ENCODE results near the gene GID8. TPM values are rescaled to one million over a fixed set of nuclear protein-coding genes. Genes with fewer than 3 reads are reported as not detected.
A peak's percentile ranks its signal among the peaks of the same experiment; 100 is the strongest.

The GID8 gene
- total and polyA plus RNA-seq, 2 experiments from 2014 or later: 41.8 to 106 TPM

DNA sequence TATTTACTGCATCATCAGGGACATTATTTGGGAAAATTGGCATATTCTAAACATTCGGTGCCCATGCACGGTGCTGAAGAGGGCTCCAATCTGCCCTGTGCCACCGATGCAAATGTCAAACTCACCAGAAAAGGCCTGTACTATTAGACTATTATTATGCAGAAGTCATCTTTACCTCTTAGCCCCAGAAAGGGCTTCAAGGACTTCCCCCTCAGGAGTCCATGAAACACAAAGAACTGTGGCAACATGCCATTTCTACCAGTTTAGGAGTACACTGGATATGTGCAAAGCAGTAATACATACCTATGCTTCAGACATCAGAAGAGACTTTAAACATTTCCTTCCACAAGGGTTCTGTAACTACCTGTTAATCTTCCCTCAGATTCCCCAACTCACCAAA is 20.2 kb upstream of the GID8 start:
- Histone ChIP-seq H4K20me1 (replicated peaks; ENCODE audit: insufficient read depth) (peaks cover 89% of the 10 kb centered on the region), H3K9me2 (ENCODE audit: insufficient read depth) (no peaks in the 10 kb centered on the region), H3F3A (replicated peaks; ENCODE audit: low read depth) (peaks cover 38% of the 10 kb centered on the region), H3K36me3 (ENCODE audit: insufficient read depth) (peaks cover 8% of the 10 kb centered on the region; the same call in 1 of the 2 replicates), H3K4me2 (peak overlapping the region; percentile 77), H3K4me3 (peak overlapping the region; percentile 18), H2AFZ (no peak overlapping the region), H3K4me1 (ENCODE audit: insufficient read depth) (peaks cover 90% of the 10 kb centered on the region), H3K27ac (ENCODE audit: low read depth) (no peak overlapping the region), H3K27me3 (ENCODE audit: insufficient read depth) (no peaks in the 10 kb centered on the region), H3K79me2 (replicated peaks; ENCODE audit: insufficient read depth) (peaks cover 100% of the 10 kb centered on the region)
- H3K27me3 Mint-ChIP-seq (ENCODE audit: insufficient read depth, low read depth, poor library complexity): peaks cover 13% of the 10 kb centered on the region
- no peak for TF ChIP-seq ZNF114 (CRISPR knock-in tag; IDR thresholded peaks at IDR 0.05)
- TF ChIP-seq REST (IDR thresholded peaks at IDR 0.05; ENCODE audit: unreplicated experiment): no peak
- no peak for TF ChIP-seq EZH2phosphoT487 (IDR thresholded peaks at IDR 0.05; ENCODE audit: unreplicated experiment)
- no peak for TF ChIP-seq POLR2AphosphoS5 (IDR thresholded peaks at IDR 0.05; ENCODE audit: low read depth)
- TF ChIP-seq, protein P1, sequence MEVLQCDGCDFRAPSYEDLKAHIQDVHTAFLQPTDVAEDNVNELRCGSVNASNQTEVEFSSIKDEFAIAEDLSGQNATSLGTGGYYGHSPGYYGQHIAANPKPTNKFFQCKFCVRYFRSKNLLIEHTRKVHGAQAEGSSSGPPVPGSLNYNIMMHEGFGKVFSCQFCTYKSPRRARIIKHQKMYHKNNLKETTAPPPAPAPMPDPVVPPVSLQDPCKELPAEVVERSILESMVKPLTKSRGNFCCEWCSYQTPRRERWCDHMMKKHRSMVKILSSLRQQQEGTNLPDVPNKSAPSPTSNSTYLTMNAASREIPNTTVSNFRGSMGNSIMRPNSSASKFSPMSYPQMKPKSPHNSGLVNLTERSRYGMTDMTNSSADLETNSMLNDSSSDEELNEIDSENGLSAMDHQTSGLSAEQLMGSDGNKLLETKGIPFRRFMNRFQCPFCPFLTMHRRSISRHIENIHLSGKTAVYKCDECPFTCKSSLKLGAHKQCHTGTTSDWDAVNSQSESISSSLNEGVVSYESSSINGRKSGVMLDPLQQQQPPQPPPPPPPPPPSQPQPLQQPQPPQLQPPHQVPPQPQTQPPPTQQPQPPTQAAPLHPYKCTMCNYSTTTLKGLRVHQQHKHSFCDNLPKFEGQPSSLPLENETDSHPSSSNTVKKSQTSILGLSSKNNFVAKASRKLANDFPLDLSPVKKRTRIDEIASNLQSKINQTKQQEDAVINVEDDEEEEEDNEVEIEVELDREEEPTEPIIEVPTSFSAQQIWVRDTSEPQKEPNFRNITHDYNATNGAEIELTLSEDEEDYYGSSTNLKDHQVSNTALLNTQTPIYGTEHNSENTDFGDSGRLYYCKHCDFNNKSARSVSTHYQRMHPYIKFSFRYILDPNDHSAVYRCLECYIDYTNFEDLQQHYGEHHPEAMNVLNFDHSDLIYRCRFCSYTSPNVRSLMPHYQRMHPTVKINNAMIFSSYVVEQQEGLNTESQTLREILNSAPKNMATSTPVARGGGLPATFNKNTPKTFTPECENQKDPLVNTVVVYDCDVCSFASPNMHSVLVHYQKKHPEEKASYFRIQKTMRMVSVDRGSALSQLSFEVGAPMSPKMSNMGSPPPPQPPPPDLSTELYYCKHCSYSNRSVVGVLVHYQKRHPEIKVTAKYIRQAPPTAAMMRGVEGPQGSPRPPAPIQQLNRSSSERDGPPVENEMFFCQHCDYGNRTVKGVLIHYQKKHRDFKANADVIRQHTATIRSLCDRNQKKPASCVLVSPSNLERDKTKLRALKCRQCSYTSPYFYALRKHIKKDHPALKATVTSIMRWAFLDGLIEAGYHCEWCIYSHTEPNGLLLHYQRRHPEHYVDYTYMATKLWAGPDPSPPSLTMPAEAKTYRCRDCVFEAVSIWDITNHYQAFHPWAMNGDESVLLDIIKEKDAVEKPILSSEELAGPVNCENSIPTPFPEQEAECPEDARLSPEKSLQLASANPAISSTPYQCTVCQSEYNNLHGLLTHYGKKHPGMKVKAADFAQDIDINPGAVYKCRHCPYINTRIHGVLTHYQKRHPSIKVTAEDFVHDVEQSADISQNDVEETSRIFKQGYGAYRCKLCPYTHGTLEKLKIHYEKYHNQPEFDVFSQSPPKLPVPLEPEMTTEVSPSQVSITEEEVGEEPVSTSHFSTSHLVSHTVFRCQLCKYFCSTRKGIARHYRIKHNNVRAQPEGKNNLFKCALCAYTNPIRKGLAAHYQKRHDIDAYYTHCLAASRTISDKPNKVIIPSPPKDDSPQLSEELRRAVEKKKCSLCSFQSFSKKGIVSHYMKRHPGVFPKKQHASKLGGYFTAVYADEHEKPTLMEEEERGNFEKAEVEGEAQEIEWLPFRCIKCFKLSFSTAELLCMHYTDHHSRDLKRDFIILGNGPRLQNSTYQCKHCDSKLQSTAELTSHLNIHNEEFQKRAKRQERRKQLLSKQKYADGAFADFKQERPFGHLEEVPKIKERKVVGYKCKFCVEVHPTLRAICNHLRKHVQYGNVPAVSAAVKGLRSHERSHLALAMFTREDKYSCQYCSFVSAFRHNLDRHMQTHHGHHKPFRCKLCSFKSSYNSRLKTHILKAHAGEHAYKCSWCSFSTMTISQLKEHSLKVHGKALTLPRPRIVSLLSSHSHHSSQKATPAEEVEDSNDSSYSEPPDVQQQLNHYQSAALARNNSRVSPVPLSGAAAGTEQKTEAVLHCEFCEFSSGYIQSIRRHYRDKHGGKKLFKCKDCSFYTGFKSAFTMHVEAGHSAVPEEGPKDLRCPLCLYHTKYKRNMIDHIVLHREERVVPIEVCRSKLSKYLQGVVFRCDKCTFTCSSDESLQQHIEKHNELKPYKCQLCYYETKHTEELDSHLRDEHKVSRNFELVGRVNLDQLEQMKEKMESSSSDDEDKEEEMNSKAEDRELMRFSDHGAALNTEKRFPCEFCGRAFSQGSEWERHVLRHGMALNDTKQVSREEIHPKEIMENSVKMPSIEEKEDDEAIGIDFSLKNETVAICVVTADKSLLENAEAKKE (CRISPR knock-in tag; IDR thresholded peaks at IDR 0.05): no peak
- no peak for TF ChIP-seq EZH2 (IDR thresholded peaks at IDR 0.05; ENCODE audit: low read depth, unreplicated experiment)
- no peak for TF ChIP-seq STAT1 (IDR thresholded peaks at IDR 0.05; ENCODE audit: unreplicated experiment)
- no peak for TF ChIP-seq NANOG (IDR thresholded peaks at IDR 0.05; ENCODE audit: borderline replicate concordance)
- TF ChIP-seq, protein P2, sequence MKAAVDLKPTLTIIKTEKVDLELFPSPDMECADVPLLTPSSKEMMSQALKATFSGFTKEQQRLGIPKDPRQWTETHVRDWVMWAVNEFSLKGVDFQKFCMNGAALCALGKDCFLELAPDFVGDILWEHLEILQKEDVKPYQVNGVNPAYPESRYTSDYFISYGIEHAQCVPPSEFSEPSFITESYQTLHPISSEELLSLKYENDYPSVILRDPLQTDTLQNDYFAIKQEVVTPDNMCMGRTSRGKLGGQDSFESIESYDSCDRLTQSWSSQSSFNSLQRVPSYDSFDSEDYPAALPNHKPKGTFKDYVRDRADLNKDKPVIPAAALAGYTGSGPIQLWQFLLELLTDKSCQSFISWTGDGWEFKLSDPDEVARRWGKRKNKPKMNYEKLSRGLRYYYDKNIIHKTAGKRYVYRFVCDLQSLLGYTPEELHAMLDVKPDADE (IDR thresholded peaks at IDR 0.05): no peak
- TF ChIP-seq, protein P3, sequence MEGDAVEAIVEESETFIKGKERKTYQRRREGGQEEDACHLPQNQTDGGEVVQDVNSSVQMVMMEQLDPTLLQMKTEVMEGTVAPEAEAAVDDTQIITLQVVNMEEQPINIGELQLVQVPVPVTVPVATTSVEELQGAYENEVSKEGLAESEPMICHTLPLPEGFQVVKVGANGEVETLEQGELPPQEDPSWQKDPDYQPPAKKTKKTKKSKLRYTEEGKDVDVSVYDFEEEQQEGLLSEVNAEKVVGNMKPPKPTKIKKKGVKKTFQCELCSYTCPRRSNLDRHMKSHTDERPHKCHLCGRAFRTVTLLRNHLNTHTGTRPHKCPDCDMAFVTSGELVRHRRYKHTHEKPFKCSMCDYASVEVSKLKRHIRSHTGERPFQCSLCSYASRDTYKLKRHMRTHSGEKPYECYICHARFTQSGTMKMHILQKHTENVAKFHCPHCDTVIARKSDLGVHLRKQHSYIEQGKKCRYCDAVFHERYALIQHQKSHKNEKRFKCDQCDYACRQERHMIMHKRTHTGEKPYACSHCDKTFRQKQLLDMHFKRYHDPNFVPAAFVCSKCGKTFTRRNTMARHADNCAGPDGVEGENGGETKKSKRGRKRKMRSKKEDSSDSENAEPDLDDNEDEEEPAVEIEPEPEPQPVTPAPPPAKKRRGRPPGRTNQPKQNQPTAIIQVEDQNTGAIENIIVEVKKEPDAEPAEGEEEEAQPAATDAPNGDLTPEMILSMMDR (conservative IDR thresholded peaks at IDR 0.05; ENCODE audit: low read depth in 2 of 2): no peak
- no peak for TF ChIP-seq ZNF331 (CRISPR knock-in tag; IDR thresholded peaks at IDR 0.05; ENCODE audit: low read depth)
- no peak for TF ChIP-seq JUNB (IDR thresholded peaks at IDR 0.05; ENCODE audit: unreplicated experiment)
- no peak for TF ChIP-seq CREB1 (CRISPR knock-in tag; IDR thresholded peaks at IDR 0.05; ENCODE audit: low read depth)
- ATAC-seq (no peak), DNase-seq (ENCODE audit: low spot score) (no peak)
- H3K4me3 Mint-ChIP-seq: peak overlapping the region; percentile 43; the same call in 2 of the 3 replicates
- peaks cover 14% of the 10 kb centered on the region for H3K36me3 Mint-ChIP-seq (ENCODE audit: low read depth)
- H3K27ac Mint-ChIP-seq: peak overlapping the region; percentile 60; the same call in 1 of the 2 replicates
- peaks cover 80% of the 10 kb centered on the region for H3K4me1 Mint-ChIP-seq
- H3K9me3 Mint-ChIP-seq: no peaks in the 10 kb centered on the region

Data from GM23338 (cell line).